Measurements from ENCODE around the gene CLDN24.

CLDN24 gene

DNA sequence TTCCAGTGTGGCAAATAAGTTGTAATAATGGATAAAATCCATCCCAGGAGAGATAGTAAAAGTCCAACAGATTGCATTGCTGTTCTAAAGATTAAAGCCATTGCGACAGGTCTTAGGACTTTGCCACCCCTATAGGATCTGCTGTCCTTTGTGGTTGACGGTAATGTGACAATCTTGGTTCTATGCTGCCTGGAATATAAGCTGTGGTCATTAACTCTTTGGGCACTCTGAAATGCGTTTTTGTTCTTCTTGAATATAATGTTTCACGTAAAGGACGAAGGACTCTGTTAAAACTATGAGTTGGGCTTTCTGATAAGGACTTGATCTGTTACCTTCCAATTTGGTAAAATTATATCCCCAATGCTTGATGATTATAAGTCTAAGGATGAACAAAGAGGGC lies at the start of gene CLDN24:
Gene CLDN24, minus strand, starts transcription at position 101 of the 400 bp plus-strand sequence. Its CDS starts 0 bp downstream, at position 101.
- no peaks in the 10 kb centered on the region for H3K4me1 ChIP-seq (ENCODE audit: control insufficient read depth in 2 of 2, insufficient read depth in 2 of 2, low read length in 2 of 2)
- H3K27me3 ChIP-seq (ENCODE audit: control insufficient read depth in 2 of 2, insufficient read depth in 2 of 2, low read length in 2 of 2): no peaks in the 10 kb centered on the region
- H3K27ac ChIP-seq (ENCODE audit: low read depth in 2 of 2, low read length in 2 of 2): no peak within 1 kb of the TSS
- no peaks in the 10 kb centered on the region for H3K36me3 ChIP-seq (ENCODE audit: control insufficient read depth in 2 of 2, insufficient read depth in 2 of 2, low read length in 2 of 2)
- H3K9ac ChIP-seq (ENCODE audit: low read depth in 1 of 2, low read length in 2 of 2): no peak within 1 kb of the TSS
- H3K9me3 ChIP-seq (ENCODE audit: control insufficient read depth in 2 of 2, low read length in 2 of 2): no peaks in the 10 kb centered on the region
- no peak within 1 kb of the TSS for H3K4me3 ChIP-seq (ENCODE audit: low read length in 2 of 2)

GRCh38 chr4:183370786-183371185 lies 48.6 kb upstream of the CLDN24 start:
- Histone ChIP-seq H3K4me3 (ENCODE audit: low read length in 2 of 2) (no peak overlapping the region), H3K27ac (ENCODE audit: low read depth in 2 of 2, low read length in 2 of 2) (no peak overlapping the region), H3K9me3 (ENCODE audit: control insufficient read depth in 2 of 2, low read length in 2 of 2) (no peaks in the 10 kb centered on the region), H3K27me3 (ENCODE audit: control insufficient read depth in 2 of 2, insufficient read depth in 2 of 2, low read length in 2 of 2) (no peaks in the 10 kb centered on the region), H3K36me3 (ENCODE audit: control insufficient read depth in 2 of 2, insufficient read depth in 2 of 2, low read length in 2 of 2) (no peaks in the 10 kb centered on the region), H3K9ac (ENCODE audit: low read depth in 1 of 2, low read length in 2 of 2) (no peak overlapping the region), H3K4me1 (ENCODE audit: control insufficient read depth in 2 of 2, insufficient read depth in 2 of 2, low read length in 2 of 2) (no peaks in the 10 kb centered on the region)

GRCh38 chr4:183369073-183369472 lies 46.8 kb upstream of the CLDN24 start:
- no peaks in the 10 kb centered on the region for H3K9me3 ChIP-seq (ENCODE audit: control insufficient read depth in 2 of 2, low read length in 2 of 2)
- H3K36me3 ChIP-seq (ENCODE audit: control insufficient read depth in 2 of 2, insufficient read depth in 2 of 2, low read length in 2 of 2): no peaks in the 10 kb centered on the region
- no peaks in the 10 kb centered on the region for H3K27me3 ChIP-seq (ENCODE audit: control insufficient read depth in 2 of 2, insufficient read depth in 2 of 2, low read length in 2 of 2)
- H3K9ac ChIP-seq (ENCODE audit: low read depth in 1 of 2, low read length in 2 of 2): no peak overlapping the region
- no peak overlapping the region for H3K4me3 ChIP-seq (ENCODE audit: low read length in 2 of 2)
- H3K4me1 ChIP-seq (ENCODE audit: control insufficient read depth in 2 of 2, insufficient read depth in 2 of 2, low read length in 2 of 2): no peaks in the 10 kb centered on the region
- H3K27ac ChIP-seq (ENCODE audit: low read depth in 2 of 2, low read length in 2 of 2): no peak overlapping the region

- H3K4me3 ChIP-seq (ENCODE audit: low read length in 2 of 2): no peak overlapping the region
- H3K9me3 ChIP-seq (ENCODE audit: control insufficient read depth in 2 of 2, low read length in 2 of 2): no peaks in the 10 kb centered on the region
- no peaks in the 10 kb centered on the region for H3K27me3 ChIP-seq (ENCODE audit: control insufficient read depth in 2 of 2, insufficient read depth in 2 of 2, low read length in 2 of 2)
- no peaks in the 10 kb centered on the region for H3K4me1 ChIP-seq (ENCODE audit: control insufficient read depth in 2 of 2, insufficient read depth in 2 of 2, low read length in 2 of 2)
- H3K27ac ChIP-seq (ENCODE audit: low read depth in 2 of 2, low read length in 2 of 2): no peak overlapping the region
- no peak overlapping the region for H3K9ac ChIP-seq (ENCODE audit: low read depth in 1 of 2, low read length in 2 of 2)
- H3K36me3 ChIP-seq (ENCODE audit: control insufficient read depth in 2 of 2, insufficient read depth in 2 of 2, low read length in 2 of 2): no peaks in the 10 kb centered on the region
These were observed 44.1 kb upstream of the CLDN24 start for GRCh38 chr4:183366206-183366835.

DNA sequence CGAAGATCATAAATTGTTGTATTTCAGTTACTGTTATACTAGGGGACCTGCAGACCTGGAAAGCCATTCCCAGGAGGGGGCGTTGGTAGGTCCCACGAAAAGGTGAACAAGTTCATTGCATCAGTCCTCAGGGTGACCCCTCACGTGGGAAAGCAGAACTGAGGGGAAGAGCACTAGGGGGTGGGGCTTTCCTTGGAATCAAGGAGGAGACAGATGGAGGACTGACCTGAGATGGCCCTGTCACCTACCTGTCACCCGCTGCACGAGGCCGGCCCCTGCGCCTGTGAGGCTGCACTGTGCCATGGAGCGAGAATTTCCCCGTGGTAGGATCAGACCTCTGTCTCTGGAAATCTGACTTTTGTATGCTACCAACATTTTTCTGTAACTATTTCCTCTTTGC lies 41.8 kb upstream of the CLDN24 start:
- Histone ChIP-seq H3K27ac (ENCODE audit: low read depth in 2 of 2, low read length in 2 of 2) (no peak overlapping the region), H3K36me3 (ENCODE audit: control insufficient read depth in 2 of 2, insufficient read depth in 2 of 2, low read length in 2 of 2) (no peaks in the 10 kb centered on the region), H3K4me1 (ENCODE audit: control insufficient read depth in 2 of 2, insufficient read depth in 2 of 2, low read length in 2 of 2) (no peaks in the 10 kb centered on the region), H3K27me3 (ENCODE audit: control insufficient read depth in 2 of 2, insufficient read depth in 2 of 2, low read length in 2 of 2) (no peaks in the 10 kb centered on the region), H3K9ac (ENCODE audit: low read depth in 1 of 2, low read length in 2 of 2) (no peak overlapping the region), H3K9me3 (ENCODE audit: control insufficient read depth in 2 of 2, low read length in 2 of 2) (no peaks in the 10 kb centered on the region), H3K4me3 (ENCODE audit: low read length in 2 of 2) (no peak overlapping the region)

- no peaks in the 10 kb centered on the region for H3K27me3 ChIP-seq (ENCODE audit: control insufficient read depth in 2 of 2, insufficient read depth in 2 of 2, low read length in 2 of 2)
- no peaks in the 10 kb centered on the region for H3K9me3 ChIP-seq (ENCODE audit: control insufficient read depth in 2 of 2, low read length in 2 of 2)
- H3K36me3 ChIP-seq (ENCODE audit: control insufficient read depth in 2 of 2, insufficient read depth in 2 of 2, low read length in 2 of 2): no peaks in the 10 kb centered on the region
- no peaks in the 10 kb centered on the region for H3K4me1 ChIP-seq (ENCODE audit: control insufficient read depth in 2 of 2, insufficient read depth in 2 of 2, low read length in 2 of 2)
- H3K27ac ChIP-seq (ENCODE audit: low read depth in 2 of 2, low read length in 2 of 2): no peak overlapping the region
- H3K4me3 ChIP-seq (ENCODE audit: low read length in 2 of 2): no peak overlapping the region
- H3K9ac ChIP-seq (ENCODE audit: low read depth in 1 of 2, low read length in 2 of 2): no peak overlapping the region
These were observed 40.8 kb upstream of the CLDN24 start for GRCh38 chr4:183362916-183363542.

DNA sequence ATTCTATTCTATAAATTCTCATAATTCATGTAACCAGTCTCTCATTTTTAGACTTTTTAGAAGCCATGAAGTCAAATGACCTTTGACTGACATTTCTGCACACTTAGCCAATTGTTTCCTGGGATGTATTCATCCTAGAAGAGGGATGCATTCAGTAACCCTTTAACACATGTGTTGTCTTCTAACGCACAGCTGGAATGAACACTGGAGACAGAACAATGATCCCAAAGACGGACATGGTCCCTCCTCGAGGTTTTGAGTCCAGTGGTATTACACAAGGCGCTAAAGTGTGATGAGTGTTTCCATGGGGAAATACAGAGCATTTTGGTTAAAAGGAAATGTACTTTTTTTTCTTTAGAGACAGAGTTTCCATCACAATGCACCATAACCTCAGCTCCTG lies 39.8 kb upstream of the CLDN24 start:
- Histone ChIP-seq H3K4me1 (ENCODE audit: control insufficient read depth in 2 of 2, insufficient read depth in 2 of 2, low read length in 2 of 2) (no peaks in the 10 kb centered on the region), H3K27ac (ENCODE audit: low read depth in 2 of 2, low read length in 2 of 2) (no peak overlapping the region), H3K36me3 (ENCODE audit: control insufficient read depth in 2 of 2, insufficient read depth in 2 of 2, low read length in 2 of 2) (no peaks in the 10 kb centered on the region), H3K27me3 (ENCODE audit: control insufficient read depth in 2 of 2, insufficient read depth in 2 of 2, low read length in 2 of 2) (no peaks in the 10 kb centered on the region), H3K9me3 (ENCODE audit: control insufficient read depth in 2 of 2, low read length in 2 of 2) (no peaks in the 10 kb centered on the region), H3K9ac (ENCODE audit: low read depth in 1 of 2, low read length in 2 of 2) (no peak overlapping the region), H3K4me3 (ENCODE audit: low read length in 2 of 2) (no peak overlapping the region)

DNA sequence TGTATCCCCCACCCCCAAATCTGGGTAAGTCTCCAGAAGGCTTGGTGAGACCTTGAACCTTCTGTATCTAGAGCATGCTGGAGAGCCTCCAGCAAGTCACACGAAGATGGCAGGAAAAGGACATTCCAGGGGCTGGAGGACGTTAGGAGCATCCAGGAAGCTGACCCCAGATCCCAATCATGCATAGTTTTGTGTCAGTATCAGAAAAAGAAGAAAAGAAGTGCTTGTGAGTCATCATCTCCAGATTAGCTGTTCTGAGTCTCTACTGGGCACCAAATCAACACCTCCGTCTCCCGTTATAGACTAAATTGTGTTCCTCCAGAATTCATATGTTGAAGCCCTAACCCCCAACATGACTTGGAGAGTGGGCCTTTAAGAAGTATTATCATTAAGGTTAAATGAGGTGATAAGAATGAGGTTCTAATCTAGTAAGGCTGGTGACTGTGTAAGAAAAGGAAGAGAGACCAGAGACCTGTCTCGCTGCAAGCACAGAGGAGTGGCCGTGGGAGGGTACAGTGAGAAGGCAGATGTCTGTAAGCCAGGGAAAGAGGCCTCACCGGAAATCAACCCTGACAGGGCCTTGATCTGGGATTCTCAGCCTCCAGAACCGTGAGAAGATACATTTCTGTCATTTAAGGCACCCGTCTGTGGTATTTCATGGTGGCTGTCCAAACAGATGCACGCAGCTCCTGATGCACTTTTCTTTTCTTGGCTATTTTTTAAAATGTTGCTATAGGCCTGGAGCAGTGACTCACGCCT lies 38.1 kb upstream of the CLDN24 start:
- H3K27ac ChIP-seq (ENCODE audit: low read depth in 2 of 2, low read length in 2 of 2): no peak overlapping the region
- no peaks in the 10 kb centered on the region for H3K4me1 ChIP-seq (ENCODE audit: control insufficient read depth in 2 of 2, insufficient read depth in 2 of 2, low read length in 2 of 2)
- H3K27me3 ChIP-seq (ENCODE audit: control insufficient read depth in 2 of 2, insufficient read depth in 2 of 2, low read length in 2 of 2): no peaks in the 10 kb centered on the region
- no peak overlapping the region for H3K4me3 ChIP-seq (ENCODE audit: low read length in 2 of 2)
- no peaks in the 10 kb centered on the region for H3K9me3 ChIP-seq (ENCODE audit: control insufficient read depth in 2 of 2, low read length in 2 of 2)
- no peaks in the 10 kb centered on the region for H3K36me3 ChIP-seq (ENCODE audit: control insufficient read depth in 2 of 2, insufficient read depth in 2 of 2, low read length in 2 of 2)
- no peak overlapping the region for H3K9ac ChIP-seq (ENCODE audit: low read depth in 1 of 2, low read length in 2 of 2)

DNA sequence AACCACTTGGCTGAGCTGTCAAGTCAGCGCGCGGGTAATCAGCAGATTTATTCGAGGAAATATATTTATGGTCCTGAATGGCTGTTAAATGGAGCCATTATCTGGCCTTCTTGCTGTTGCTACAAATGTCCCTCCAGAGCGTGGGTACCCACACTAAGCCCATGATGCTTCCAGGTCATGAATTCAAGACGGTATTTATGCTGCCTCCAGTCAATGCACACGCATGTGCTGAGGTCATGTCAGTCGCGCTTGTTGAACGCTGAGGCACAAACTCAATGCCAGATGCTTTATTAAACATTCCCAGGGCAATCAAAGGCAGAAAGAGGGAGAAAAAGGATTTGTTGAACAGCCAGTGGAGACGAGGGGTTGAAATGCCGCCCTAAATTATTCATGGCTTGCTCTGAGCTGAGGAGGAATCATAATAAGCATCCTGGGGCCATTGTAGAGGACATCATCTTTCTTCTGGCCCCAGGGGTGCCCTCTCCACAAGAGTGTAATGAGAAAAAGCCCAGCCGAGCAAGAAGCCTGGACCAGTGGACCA lies 36.1 kb upstream of the CLDN24 start:
- Histone ChIP-seq H3K4me3 (ENCODE audit: low read length in 2 of 2) (no peak overlapping the region), H3K9ac (ENCODE audit: low read depth in 1 of 2, low read length in 2 of 2) (no peak overlapping the region), H3K4me1 (ENCODE audit: control insufficient read depth in 2 of 2, insufficient read depth in 2 of 2, low read length in 2 of 2) (no peaks in the 10 kb centered on the region), H3K27me3 (ENCODE audit: control insufficient read depth in 2 of 2, insufficient read depth in 2 of 2, low read length in 2 of 2) (no peaks in the 10 kb centered on the region), H3K9me3 (ENCODE audit: control insufficient read depth in 2 of 2, low read length in 2 of 2) (no peaks in the 10 kb centered on the region), H3K36me3 (ENCODE audit: control insufficient read depth in 2 of 2, insufficient read depth in 2 of 2, low read length in 2 of 2) (no peaks in the 10 kb centered on the region), H3K27ac (ENCODE audit: low read depth in 2 of 2, low read length in 2 of 2) (no peak overlapping the region)
